Measurements from ENCODE around the gene DUSP22.

The DUSP22 gene

GRCh38 chr6:399785-400534 is 107.7 kb downstream of the DUSP22 start:
- no peak for DNase-seq
- H3K36me3 ChIP-seq (ENCODE audit: control insufficient read depth in 1 of 2, insufficient read depth in 2 of 2, low read depth in 1 of 2, low read length in 2 of 2): peaks cover 0 to 38% of the 10 kb centered on the region in 2 experiments
- H3K27ac ChIP-seq (ENCODE audit: low read length, poor library complexity, severe bottlenecking): no peak overlapping the region
- H3K14ac ChIP-seq (ENCODE audit: low read length in 2 of 2): no peak overlapping the region
- no peak overlapping the region for H3K4me3 ChIP-seq (ENCODE audit: insufficient read depth in 1 of 2, low read depth in 1 of 2, low read length in 2 of 2)
- no peak overlapping the region for H3K4ac ChIP-seq (ENCODE audit: low read depth in 1 of 2, low read length in 2 of 2)
- no peak overlapping the region for H2BK5ac ChIP-seq (ENCODE audit: low read depth, low read length, poor library complexity, severe bottlenecking)
- H3K9ac ChIP-seq (ENCODE audit: low read length): no peak overlapping the region
- no peak overlapping the region for H2AK5ac ChIP-seq (ENCODE audit: low read length, severe bottlenecking)
- no peak overlapping the region for H3K23ac ChIP-seq (ENCODE audit: low read length in 2 of 2)
- no peak overlapping the region for H2BK12ac ChIP-seq (ENCODE audit: low read length in 2 of 2)
- WGBS: 87% methylated on average over 9 of the region's 11 CpGs
- no peak overlapping the region for H2BK15ac ChIP-seq (ENCODE audit: low read depth, poor library complexity, severe bottlenecking)
- peaks cover 32 to 41% of the 10 kb centered on the region in 2 experiments for H3K27me3 ChIP-seq (ENCODE audit: control insufficient read depth in 1 of 2, insufficient read depth in 1 of 2, low read length in 2 of 2)
- no peak overlapping the region for H2BK120ac ChIP-seq (ENCODE audit: low read depth, low read length)
- H3K4me1 ChIP-seq (ENCODE audit: control insufficient read depth, insufficient read depth, low read depth, low read length): no peaks in the 10 kb centered on the region
- H3K4me2 ChIP-seq (ENCODE audit: low read length, poor library complexity, severe bottlenecking): no peak overlapping the region
- no peak overlapping the region for H3K18ac ChIP-seq (ENCODE audit: low read depth in 1 of 2, low read length in 2 of 2)
- no peak overlapping the region for H2AFZ ChIP-seq (ENCODE audit: low read depth, low read length)
- no peaks in the 10 kb centered on the region for H3K79me1 ChIP-seq (replicated peaks; ENCODE audit: low read length, poor library complexity, severe bottlenecking)
- H4K8ac ChIP-seq (ENCODE audit: low read length): no peak overlapping the region
- H4K91ac ChIP-seq (ENCODE audit: low read length): no peak overlapping the region
- H3K9me3 ChIP-seq (ENCODE audit: control insufficient read depth, low read length): peaks cover 17% of the 10 kb centered on the region

GRCh38 chr6:400815-401214 is 108.5 kb downstream of the DUSP22 start:
- H2BK5ac ChIP-seq (ENCODE audit: low read depth, low read length, poor library complexity, severe bottlenecking): no peak overlapping the region
- H3K4me3 ChIP-seq (ENCODE audit: insufficient read depth in 1 of 2, low read depth in 1 of 2, low read length in 2 of 2): no peak overlapping the region
- no peak overlapping the region for H4K91ac ChIP-seq (ENCODE audit: low read length)
- H2BK15ac ChIP-seq (ENCODE audit: low read depth, poor library complexity, severe bottlenecking): no peak overlapping the region
- no peak overlapping the region for H3K23ac ChIP-seq (ENCODE audit: low read length in 2 of 2)
- H3K79me1 ChIP-seq (replicated peaks; ENCODE audit: low read length, poor library complexity, severe bottlenecking): no peaks in the 10 kb centered on the region
- no peak overlapping the region for H3K4me2 ChIP-seq (ENCODE audit: low read length, poor library complexity, severe bottlenecking)
- H3K9me3 ChIP-seq (ENCODE audit: control insufficient read depth, low read length): peaks cover 26% of the 10 kb centered on the region
- no peak overlapping the region for H3K9ac ChIP-seq (ENCODE audit: low read length)
- no peak overlapping the region for H3K4ac ChIP-seq (ENCODE audit: low read depth in 1 of 2, low read length in 2 of 2)
- no peak overlapping the region for H4K8ac ChIP-seq (ENCODE audit: low read length)
- H2AK5ac ChIP-seq (ENCODE audit: low read length, severe bottlenecking): no peak overlapping the region
- H3K18ac ChIP-seq (ENCODE audit: low read depth in 1 of 2, low read length in 2 of 2): no peak overlapping the region
- peaks cover 0 to 41% of the 10 kb centered on the region in 2 experiments for H3K36me3 ChIP-seq (ENCODE audit: control insufficient read depth in 1 of 2, insufficient read depth in 2 of 2, low read depth in 1 of 2, low read length in 2 of 2)
- H3K27me3 ChIP-seq (ENCODE audit: control insufficient read depth in 1 of 2, insufficient read depth in 1 of 2, low read length in 2 of 2): peaks cover 24 to 35% of the 10 kb centered on the region in 2 experiments
- H2BK12ac ChIP-seq (ENCODE audit: low read length in 2 of 2): no peak overlapping the region
- WGBS: 89% methylated on average over 3 of the region's 6 CpGs
- DNase-seq: no peak
- no peak overlapping the region for H3K27ac ChIP-seq (ENCODE audit: low read length, poor library complexity, severe bottlenecking)
- no peak overlapping the region for H2BK120ac ChIP-seq (ENCODE audit: low read depth, low read length)
- no peak overlapping the region for H2AFZ ChIP-seq (ENCODE audit: low read depth, low read length)
- no peaks in the 10 kb centered on the region for H3K4me1 ChIP-seq (ENCODE audit: control insufficient read depth, insufficient read depth, low read depth, low read length)
- H3K14ac ChIP-seq (ENCODE audit: low read length in 2 of 2): no peak overlapping the region
